Fibroblast of lung (primary cell): ENCODE results near the gene C8G.

ENCODE experiments used
- EZH2 ChIP-seq: IDR thresholded peaks from 2 replicates; pipeline ENCODE4 v1.5.1; 2012; ENCODE audit warnings: low read length, control low read depth, mild to moderate bottlenecking; ENCODE audit errors: missing control alignments
- TF ChIP-seq, protein P1 (sequence below), 2 donors: IDR thresholded peaks in 1 of 2; conservative IDR thresholded peaks in 1 of 2; 1 replicate in 1 of 2; 2 replicates in 1 of 2; pipeline ENCODE4 v1.5.1; 2011 to 2012; ENCODE audit warnings: low read length in 2 of 2, control low read depth in 1 of 2, inconsistent platforms in 1 of 2, low read depth in 1 of 2, mild to moderate bottlenecking in 1 of 2

DNA sequence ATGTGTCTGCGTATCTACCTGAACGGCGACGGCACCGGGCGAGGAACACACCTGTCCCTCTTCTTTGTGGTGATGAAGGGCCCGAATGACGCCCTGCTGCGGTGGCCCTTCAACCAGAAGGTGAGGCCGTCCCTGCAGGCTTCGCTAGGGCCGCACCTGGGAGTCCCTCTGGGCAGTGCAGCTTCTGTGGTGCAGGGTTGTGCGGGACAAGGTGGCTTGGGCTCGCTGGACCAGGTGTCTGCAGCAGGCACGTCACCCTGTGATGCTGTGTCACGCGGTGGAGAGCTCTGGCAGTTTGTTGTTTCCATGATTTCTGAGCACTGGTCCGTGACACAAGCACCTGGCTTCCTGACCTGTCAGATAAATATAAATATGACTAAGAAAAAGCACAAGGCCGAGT, 21.2 kb upstream of the C8G start:
- TF ChIP-seq, protein P1, sequence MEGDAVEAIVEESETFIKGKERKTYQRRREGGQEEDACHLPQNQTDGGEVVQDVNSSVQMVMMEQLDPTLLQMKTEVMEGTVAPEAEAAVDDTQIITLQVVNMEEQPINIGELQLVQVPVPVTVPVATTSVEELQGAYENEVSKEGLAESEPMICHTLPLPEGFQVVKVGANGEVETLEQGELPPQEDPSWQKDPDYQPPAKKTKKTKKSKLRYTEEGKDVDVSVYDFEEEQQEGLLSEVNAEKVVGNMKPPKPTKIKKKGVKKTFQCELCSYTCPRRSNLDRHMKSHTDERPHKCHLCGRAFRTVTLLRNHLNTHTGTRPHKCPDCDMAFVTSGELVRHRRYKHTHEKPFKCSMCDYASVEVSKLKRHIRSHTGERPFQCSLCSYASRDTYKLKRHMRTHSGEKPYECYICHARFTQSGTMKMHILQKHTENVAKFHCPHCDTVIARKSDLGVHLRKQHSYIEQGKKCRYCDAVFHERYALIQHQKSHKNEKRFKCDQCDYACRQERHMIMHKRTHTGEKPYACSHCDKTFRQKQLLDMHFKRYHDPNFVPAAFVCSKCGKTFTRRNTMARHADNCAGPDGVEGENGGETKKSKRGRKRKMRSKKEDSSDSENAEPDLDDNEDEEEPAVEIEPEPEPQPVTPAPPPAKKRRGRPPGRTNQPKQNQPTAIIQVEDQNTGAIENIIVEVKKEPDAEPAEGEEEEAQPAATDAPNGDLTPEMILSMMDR (conservative IDR thresholded peaks at IDR 0.05 in 1 of 2, IDR thresholded peaks at IDR 0.05 in 1 of 2; ENCODE audit: low read depth in 1 of 2, low read length in 2 of 2): no peak
- no peak for TF ChIP-seq EZH2
